Esophagus squamous epithelium (tissue), 5 donors: ENCODE results near the gene LIPT1. TPM values are rescaled to one million over a fixed set of nuclear protein-coding genes. Genes with fewer than 3 reads are reported as not detected.

Experiments used
- DNase-seq: peaks from one replicate; lab custom pipeline; 2025; lab: John Stamatoyannopoulos, UW
- H3K27ac ChIP-seq, 4 donors: fragments of 200-600 bp; sonication (generic); one replicate each; pipeline ENCODE4 v1.5.1; 2016 to 2019; ENCODE audit warnings: mild to moderate bottlenecking in 1 of 4
- H3K27me3 ChIP-seq, 4 donors: fragments of 200-600 bp; sonication (generic); 1 replicate in 3 of 4; 2 replicates in 1 of 4; pipeline versions ENCODE4 v1.5.1 to v1.6.0; 2017 to 2021; ENCODE audit warnings: antibody characterized with exemption in 1 of 4
- H3K36me3 ChIP-seq, 3 donors: fragments of 200-600 bp; sonication (generic); one replicate each; pipeline ENCODE4 v1.5.1; 2016 to 2019
- H3K4me1 ChIP-seq, 3 donors: fragments of 200-600 bp; sonication (generic); one replicate each; pipeline ENCODE4 v1.5.1; 2017 to 2019
- H3K4me3 ChIP-seq, 4 donors: fragments of 200-600 bp; sonication (generic); 1 replicate in 3 of 4; 2 replicates in 1 of 4; pipeline ENCODE4 v1.5.1; 2016 to 2019; ENCODE audit warnings: mild to moderate bottlenecking in 2 of 4, moderate library complexity in 1 of 4
- H3K9me3 ChIP-seq, 3 donors: fragments of 200-600 bp; sonication (generic); one replicate each; pipeline ENCODE4 v1.5.1; 2016 to 2019
- CTCF ChIP-seq, 6 experiments: fragments of 450-650 bp in 4 of 6; fragments of 200-600 bp in 2 of 6; sonication (generic) in 2 of 6; IDR thresholded peaks; one replicate each; pipeline ENCODE4 v1.5.1; 2016 to 2019; ENCODE audit warnings: antibody characterized with exemption in 6 of 6, mild to moderate bottlenecking in 4 of 6, moderate library complexity in 4 of 6
- POLR2A ChIP-seq, 4 donors: fragments of 450-650 bp; IDR thresholded peaks; one replicate each; pipeline ENCODE4 v1.6.1; 2017; ENCODE audit warnings: antibody characterized with exemption in 4 of 4, mild to moderate bottlenecking in 4 of 4, moderate library complexity in 3 of 4
- WGBS, 2 donors: methylation state at CpG; one replicate each; pipeline ENCODE4 v1.1.5; 2018; 5-methylcytosine and 5-hydroxymethylcytosine counted together
- intact Hi-C: fragments of 100-400 bp; cut with DNase I; formaldehyde crosslinking; loops from one replicate; pipeline ENCODE4 v1.15.0; 2022
- total RNA-seq, 4 donors: library from RNA; depleted of rRNA; stranded (reverse); fragments of >200 nt; gene quantifications; one replicate each; pipeline ENCODE4 v1.1.0, GENCODE V29; 2016
- donor health status: DM: yes; HTN: yes; CAD: no.

Gene LIPT1
- total RNA-seq = 1 to 10 TPM; 2.5 to 6.9 (median 4.4) TPM

DNA sequence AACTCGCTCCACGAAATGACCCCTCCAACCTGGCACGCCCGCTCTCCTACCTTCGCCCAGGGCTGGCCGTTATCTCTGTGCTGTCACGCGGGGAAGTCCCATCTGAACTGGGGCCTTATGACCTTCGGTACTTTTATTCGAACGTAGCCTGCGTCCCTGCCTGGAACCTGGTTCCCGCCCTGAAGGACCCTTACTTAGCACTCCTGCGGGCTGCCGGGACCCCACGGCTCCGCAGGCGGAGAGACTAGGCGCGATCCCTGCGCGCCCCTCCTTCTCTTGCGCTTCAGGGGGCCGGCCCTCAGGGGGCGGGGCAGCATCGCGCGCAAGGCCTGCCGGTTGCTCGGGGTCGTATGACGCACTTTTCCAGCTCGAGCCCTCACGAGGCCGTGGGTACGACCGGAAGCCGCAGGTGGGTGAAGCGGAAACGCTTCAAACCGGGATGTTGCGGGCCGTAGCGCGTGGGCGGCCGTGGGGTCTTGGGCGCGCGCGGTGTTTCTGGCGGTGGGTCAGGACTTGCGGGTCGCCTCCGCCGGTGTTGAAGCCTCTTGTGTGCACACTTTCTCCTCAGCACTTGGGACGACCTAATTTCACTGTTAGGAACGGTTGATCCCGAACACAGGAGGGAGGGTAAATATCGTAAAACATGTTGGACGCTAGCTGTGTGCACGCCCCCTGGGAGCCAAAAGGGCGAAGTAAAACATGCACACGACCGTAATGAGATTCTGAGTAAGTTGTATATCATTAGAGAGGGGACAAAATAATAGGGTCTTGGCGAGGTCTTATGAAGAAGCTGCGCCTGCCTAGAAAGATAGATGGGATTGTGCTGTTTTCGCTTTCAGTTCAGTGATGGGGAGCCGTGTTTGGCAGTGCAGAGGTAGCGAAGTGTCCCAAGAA is at the start of gene LIPT1, which contains the start of gene TSGA10:
TSS of gene LIPT1 (plus strand) at position 325 of the 894 bp plus-strand sequence. CDS start 6,991 bp downstream, outside the sequence.
TSS of gene TSGA10 (minus strand) at position 300 of the 894 bp plus-strand sequence. CDS start 45,503 bp downstream, outside the sequence.
- intact Hi-C loops = no loop called here

DNA sequence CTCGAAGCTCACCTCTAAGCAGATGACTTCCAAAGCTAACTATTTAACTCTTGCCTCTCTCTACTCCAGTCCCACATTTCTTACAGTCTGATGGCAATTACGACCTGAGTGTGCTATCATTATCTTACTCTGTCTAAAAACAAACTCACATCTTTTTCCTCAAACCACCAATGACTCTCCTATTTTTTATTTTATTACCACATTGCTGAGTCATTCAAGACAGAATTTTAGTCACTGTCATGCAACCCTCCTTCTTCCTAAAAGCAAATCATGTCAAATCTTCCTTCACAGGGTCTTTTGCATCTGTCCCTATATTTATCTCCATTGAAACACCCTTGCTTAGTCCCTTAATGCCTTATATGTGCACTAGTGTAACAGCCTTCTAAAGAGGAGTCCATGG is 47.9 kb upstream of the LIPT1 start:
- no peaks in the 10 kb centered on the region for H3K36me3 ChIP-seq
- no peak for TF ChIP-seq CTCF (IDR thresholded peaks at IDR 0.05)
- no peak for TF ChIP-seq POLR2A (IDR thresholded peaks at IDR 0.05)
- H3K4me1 ChIP-seq = no peaks in the 10 kb centered on the region
- WGBS, 2 donors = 55 to 67% methylated on average over 2 of the region's 2 CpGs
- H3K4me3 ChIP-seq = no peak overlapping the region
- no peaks in the 10 kb centered on the region for H3K9me3 ChIP-seq
- no peak for DNase-seq
- H3K27me3 ChIP-seq = no peaks in the 10 kb centered on the region
- intact Hi-C loops = no loop called here
- H3K27ac ChIP-seq = no peak overlapping the region

More for the DNA sequence above, at the start of gene LIPT1, which contains the start of gene TSGA10:
- Histone ChIP-seq H3K4me3 (peak within 1 kb of the TSS; percentile 48 to 92 (median 82)), H3K27ac (peak within 1 kb of the TSS; percentile 89 to 96 (median 94)), H3K4me1 (peaks cover 0 to 23% (median 15%) of the 10 kb centered on the region in 3 donors), H3K9me3 (no peaks in the 10 kb centered on the region), H3K36me3 (peaks cover 0 to 12% (median 0%) of the 10 kb centered on the region in 3 donors), H3K27me3 (no peaks in the 10 kb centered on the region)
- TF ChIP-seq CTCF (IDR thresholded peaks at IDR 0.05) (peak in 2 of 6 experiments; percentile 4 to 31), POLR2A (IDR thresholded peaks at IDR 0.05) (peak in 3 of 4 donors; percentile 66 to 82 (median 80))
- peak; percentile 28 for DNase-seq
- WGBS, 2 donors = 0 to 1% methylated on average over 13 to 25 of the region's 70 CpGs

DNA sequence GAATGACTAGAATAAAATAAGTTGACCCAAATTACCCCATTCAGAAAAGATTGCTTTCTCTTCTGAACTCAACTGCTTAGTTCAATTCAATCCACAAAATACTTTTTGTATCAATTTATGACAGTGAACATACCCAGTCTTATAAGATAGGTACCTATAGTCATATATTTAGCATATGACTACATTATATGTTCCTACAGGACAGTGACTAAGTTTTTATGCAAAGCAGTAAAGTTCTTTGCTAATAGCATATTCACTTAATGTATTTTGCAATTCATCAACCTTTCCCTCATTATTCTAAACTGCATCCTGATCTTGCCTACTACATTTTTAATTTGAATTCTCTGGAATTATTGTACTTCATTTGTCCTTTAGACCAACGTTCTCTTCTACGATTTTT is 43.5 kb upstream of the LIPT1 start:
- TF ChIP-seq CTCF (IDR thresholded peaks at IDR 0.05) (no peak), POLR2A (IDR thresholded peaks at IDR 0.05) (no peak)
- intact Hi-C loops = no loop called here
- DNase-seq = no peak
- Histone ChIP-seq H3K4me3 (no peak overlapping the region), H3K9me3 (no peaks in the 10 kb centered on the region), H3K27me3 (no peaks in the 10 kb centered on the region), H3K27ac (no peak overlapping the region), H3K4me1 (no peaks in the 10 kb centered on the region), H3K36me3 (no peaks in the 10 kb centered on the region)
- WGBS, 2 donors = 72 to 76% methylated on average over 2 of the region's 2 CpGs

DNA sequence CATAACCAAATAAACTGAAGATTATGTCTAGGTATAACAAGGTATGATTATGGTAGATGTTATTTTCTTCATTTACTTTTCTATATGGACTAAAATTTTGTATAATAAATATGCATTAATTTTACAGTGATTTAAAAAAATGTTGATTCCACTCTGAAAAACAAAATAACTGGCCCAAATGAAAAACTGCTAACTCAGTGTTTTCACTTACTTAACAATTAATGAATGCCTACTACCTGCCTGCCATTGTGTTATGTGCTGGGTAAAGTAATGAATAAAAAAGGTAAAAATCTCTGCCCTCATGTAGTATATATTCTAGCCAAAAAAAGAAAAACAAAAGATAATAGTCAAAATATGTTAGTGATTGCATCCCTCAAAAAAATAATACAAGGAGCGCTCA is 42.8 kb upstream of the LIPT1 start:
- H3K4me3 ChIP-seq = no peak overlapping the region
- H3K27me3 ChIP-seq = no peaks in the 10 kb centered on the region
- no peak for TF ChIP-seq POLR2A (IDR thresholded peaks at IDR 0.05)
- TF ChIP-seq CTCF (IDR thresholded peaks at IDR 0.05) = no peak
- H3K36me3 ChIP-seq = no peaks in the 10 kb centered on the region
- H3K27ac ChIP-seq = no peak overlapping the region
- no peaks in the 10 kb centered on the region for H3K9me3 ChIP-seq
- intact Hi-C loops = no loop called here
- no peaks in the 10 kb centered on the region for H3K4me1 ChIP-seq
- whole genome bisulfite sequencing, 2 donors = 69 to 70% methylated on average over 1 of the region's 1 CpG
- no peak for DNase-seq

DNA sequence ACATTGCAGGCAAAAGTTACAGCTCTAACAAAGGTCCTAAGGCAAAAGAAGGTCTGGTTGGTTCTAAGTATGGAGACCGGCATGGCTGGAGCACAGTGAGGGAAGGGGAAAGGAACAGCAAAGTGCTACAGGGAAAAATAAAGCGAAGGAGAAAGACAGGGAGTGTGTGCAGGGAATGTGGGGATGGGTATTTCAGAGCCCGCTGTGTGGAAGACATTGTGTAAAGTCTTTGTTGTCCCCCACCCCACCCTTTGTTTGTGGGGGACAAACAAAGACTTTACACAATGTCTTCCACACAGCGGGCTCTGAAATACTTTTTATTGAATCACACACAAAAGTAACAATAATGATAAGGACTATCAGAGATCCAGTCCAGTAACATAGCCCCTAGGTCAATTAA is 42.1 kb upstream of the LIPT1 start:
- no peaks in the 10 kb centered on the region for H3K36me3 ChIP-seq
- no peak overlapping the region for H3K4me3 ChIP-seq
- DNase-seq = no peak
- no peak for TF ChIP-seq CTCF (IDR thresholded peaks at IDR 0.05)
- no peak for TF ChIP-seq POLR2A (IDR thresholded peaks at IDR 0.05)
- intact Hi-C loops = no loop called here
- 58 to 61% methylated on average over 4 of the region's 4 CpGs for WGBS, 2 donors
- H3K27me3 ChIP-seq = no peaks in the 10 kb centered on the region
- no peaks in the 10 kb centered on the region for H3K4me1 ChIP-seq
- H3K27ac ChIP-seq = no peak overlapping the region
- H3K9me3 ChIP-seq = no peaks in the 10 kb centered on the region
